Measurements from ENCODE around the gene APOBEC3G.

APOBEC3G gene

GRCh38 chr22:39125622-39126021 is 48.5 kb downstream of the APOBEC3G start:
- DNase-seq, result no peak

- no peak for DNase-seq
Observed at GRCh38 chr22:39128508-39128907, 51.4 kb downstream of the APOBEC3G start.

- no peak for DNase-seq
Observed at GRCh38 chr22:39129081-39129480, 52.0 kb downstream of the APOBEC3G start.

DNA sequence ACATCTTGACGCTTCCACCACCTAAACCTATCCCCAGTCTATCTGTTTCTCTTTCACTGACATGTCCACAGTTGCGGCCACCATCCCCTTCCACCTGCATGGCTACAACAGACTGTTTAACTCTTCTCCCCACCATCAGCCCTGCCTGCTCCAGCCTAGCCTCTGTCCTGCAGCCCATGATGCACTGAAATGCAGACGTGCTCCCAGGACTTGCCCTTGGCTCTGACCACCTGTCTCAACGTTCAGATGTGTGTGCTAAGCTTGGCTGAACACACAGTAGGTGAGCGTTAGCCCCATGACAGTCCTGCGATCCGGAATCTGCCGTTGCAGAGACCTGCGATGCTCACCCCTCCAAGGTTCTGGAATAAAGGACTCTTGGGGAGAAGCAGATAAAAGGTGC is 52.7 kb downstream of the APOBEC3G start:
- DNase-seq, result no peak

GRCh38 chr22:39130152-39130704 is 53.2 kb downstream of the APOBEC3G start:
- DNase-seq, result no peak

GRCh38 chr22:39130892-39131855 is 54.1 kb downstream of the APOBEC3G start:
- no peak for DNase-seq

- DNase-seq, result no peak
Observed at GRCh38 chr22:39132281-39132680, 55.2 kb downstream of the APOBEC3G start.

- DNase-seq, result no peak
Observed at GRCh38 chr22:39132871-39133524, 55.9 kb downstream of the APOBEC3G start.

DNA sequence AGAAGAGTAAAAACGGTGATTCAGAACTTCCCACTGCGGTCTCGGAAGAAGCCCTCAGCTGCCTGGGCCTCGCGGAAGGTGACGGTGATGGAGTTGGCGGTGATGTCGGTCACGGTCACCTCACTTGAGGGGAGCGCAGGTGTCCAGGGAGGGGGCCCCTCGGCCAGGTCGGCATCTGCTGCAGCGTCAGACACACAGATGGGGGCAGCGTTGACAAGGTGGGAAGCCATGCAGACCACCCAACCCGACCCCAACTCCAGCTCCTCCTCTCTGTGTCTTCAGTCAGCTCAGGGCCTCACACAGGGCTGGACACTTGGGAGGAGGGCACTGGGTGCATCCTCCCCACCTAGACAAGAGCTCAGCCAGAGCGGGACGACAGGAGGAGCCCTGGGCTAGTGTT is 56.8 kb downstream of the APOBEC3G start:
- DNase-seq, result no peak

DNA sequence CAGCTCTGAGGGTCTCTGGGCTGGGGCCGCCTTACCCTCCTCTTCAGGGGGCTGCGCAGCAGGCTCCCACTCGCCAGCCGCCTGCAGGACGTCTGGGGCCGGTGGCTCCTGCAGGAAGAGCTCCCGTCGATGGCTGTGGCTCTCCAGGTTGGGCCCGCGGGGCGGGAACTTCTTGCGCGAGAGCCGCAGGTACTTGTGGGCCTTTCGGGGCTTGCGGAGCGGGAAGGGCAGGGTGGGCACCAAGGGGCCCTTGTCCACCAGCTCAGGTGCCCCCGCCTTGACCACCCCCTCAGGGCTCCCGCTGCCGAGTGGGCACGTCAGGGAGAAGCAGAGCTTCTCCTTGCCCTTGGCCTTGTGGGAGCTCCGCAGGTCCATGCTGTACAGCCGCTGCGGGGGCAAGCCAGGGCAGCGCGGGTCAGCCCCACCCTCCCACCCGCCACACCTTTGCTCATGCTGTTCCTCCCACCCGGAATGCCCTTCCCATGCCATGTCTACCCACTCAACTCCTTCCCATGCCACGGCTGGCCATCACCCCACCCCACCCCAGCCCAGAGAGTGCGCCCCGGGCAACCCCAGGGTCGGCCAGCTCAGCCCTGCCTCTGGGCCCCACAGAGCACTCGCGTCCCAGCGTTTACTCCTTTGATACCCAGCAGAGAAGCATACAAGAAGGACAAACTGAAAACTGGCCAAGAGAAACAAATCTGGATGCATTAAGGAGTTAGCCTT is 57.5 kb downstream of the APOBEC3G start:
- DNase-seq, result no peak

DNA sequence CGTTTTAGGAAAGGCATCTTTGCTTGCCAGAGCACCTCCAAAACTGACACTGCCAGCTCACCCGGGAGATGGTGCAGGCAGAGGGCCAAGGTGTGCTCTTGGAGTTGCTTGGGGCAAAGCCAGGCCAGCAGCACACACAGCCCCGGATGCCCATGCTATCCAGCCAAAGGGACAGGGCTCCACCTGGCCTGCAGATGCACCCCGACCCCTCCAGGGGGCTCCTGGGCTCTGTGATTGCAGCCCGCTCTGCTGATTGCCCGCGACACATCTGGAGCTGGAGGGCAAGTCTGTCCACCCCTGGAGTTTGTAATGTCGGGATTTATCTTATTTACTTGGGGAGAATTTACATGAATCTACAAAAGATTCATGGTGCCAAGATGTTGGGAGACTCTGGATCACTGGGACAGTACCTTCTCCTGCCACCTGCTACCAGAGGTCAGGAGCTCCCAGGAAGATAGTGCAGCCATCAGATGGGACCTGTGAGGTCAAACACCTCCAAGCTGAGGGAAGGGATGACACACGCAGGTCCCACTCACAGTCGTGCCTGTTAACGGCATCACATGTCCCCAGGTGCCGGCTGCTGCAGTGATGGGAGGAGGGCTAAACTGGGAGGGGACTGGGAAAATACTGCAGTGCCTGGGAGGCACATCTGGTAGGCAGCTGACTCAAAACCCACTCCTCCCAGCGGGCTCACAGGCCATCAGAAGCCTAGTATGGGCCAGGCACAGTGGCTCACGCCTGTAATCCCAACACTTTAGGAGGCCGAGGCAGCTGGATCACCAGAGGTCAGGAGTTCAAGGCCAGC is 58.2 kb downstream of the APOBEC3G start:
- peak; percentile 10 for DNase-seq

DNA sequence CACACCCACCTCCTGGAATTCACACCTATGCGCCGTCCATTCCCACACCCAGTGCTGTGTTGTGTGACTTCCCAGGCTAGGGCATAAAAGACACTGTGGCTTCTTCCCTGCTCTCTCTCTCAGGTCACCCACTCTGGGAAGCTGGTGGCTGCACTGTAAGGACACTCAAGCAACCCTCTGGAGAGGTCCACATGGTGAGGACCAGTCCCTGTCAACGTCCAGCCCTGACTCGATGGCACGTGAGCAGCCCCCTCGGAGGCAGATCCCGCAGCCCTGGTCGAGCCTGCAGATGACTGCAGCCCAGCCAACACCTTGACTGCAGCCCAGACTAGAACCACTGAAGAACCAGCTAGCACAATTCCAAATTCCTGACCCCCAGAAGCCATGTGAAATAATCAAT is 59.2 kb downstream of the APOBEC3G start:
- DNase-seq, result no peak
